Dermis blood vessel endothelial cell (primary cell): ENCODE data around the gene NDUFB10. TPM values are rescaled to one million over a fixed set of nuclear protein-coding genes. Genes with fewer than 3 reads are reported as not detected.
"Not testable (repeated sequence)": the region's sequence is repeated elsewhere in the genome, so short reads cannot be mapped to it uniquely, and the experiment has no call there.

Experiments used
- DNase-seq: peaks from one replicate; pipeline ENCODE4 v3.0.0; 2010
- total RNA-seq: library from RNA; depleted of rRNA; stranded (reverse); fragments of >200 nt; gene quantifications from 2 replicates; pipeline ENCODE4 v1.2.3, GENCODE V29; 2014

NDUFB10 gene
- total RNA-seq, 1 donor from 2014 or later, result 107 TPM

DNA sequence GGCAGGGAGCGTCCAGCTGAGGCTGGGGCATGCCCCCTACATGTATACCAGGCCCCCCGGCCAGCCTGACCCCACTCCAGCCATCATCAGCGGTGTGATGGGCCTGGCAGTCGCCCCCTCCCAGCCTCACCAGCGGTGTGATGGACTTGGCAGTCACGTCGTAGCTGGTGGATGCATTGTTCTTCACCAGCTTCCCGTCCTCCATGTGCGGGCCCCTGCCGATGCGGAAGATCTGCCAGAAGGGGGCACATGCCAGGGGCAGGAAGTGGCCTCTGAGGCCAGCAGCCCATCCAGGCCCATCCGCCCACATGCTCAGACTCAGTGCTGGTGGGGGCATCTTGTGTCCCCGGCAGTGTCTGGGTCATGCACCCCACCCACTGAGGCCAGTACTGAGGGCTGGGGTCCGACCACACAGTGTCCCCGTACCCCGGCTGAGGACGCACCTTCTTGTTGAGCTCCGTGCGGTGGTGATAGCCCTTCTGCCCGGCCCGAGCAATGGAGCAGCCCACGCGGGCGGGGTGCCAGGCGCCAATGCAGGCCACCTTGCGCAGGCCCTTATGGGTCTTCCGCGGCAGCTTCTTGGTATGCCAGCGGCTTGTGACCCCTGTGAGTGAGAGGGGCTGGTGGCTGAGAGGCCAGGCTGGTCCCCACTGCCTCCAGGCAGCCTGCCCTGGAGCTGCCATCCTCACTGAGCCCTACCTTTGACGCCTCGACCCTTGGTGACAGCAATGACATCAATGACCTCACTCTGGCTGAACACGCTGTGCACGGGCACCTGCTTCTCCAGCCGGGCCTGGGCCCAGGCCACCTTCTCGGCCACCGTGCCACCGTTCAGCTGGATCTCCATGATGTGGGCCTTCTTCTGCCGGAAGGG lies 12.6 kb upstream of the NDUFB10 start:
- DNase-seq, result peak; percentile 54

DNA sequence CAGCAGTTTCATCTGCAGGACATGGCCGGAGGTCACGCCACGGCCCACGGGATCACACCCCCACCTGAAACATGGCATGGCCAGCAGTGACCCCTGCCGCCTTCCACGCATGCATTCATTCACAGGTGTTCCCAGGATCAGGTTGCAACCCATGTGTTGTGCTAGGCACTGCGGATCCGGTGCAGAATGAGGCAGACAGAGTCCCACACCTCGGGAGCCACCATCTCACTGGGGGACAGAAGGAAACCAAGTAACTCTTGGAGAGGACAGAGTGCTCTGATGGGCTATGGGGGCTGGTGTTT lies 12.0 kb upstream of the NDUFB10 start:
- DNase-seq, result no peak

DNA sequence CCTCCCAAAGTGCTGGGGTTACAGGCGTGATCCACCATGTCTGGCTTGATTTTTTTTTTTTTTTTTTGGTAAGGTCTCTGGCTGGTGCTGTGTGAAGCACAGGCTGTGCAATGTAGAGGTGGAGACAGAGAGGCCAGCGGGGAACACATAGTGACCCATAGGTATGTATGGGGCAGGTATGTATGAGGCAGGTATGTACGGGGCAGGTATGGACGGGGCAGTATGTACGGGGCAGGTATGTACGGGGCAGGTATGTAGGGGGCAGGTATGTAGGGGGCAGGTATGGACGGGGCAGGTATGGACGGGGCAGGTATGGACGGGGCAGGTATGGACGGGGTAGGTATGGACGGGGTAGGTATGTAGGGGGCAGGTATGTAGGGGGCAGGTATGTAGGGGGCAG lies 9.8 kb upstream of the NDUFB10 start:
- DNase-seq, result no peak

DNA sequence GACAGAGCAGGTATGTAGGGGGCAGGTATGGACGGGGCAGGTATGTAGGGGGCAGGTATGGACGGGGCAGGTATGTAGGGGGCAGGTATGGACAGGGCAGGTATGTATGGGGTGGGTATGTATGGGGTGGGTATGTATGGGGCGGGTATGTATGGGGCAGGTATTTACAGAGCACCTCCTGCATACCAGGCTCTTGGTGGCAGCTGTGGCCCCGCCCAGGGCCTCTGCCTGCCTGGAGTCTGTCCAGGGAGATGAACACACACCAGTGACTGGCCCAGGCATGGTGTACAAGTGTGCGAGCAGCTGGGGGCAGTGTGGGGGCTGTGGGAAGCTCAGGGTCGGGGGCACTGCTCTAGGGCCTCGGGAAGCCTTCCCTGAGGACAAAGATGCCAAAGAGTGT lies 9.3 kb upstream of the NDUFB10 start:
- DNase-seq, result no peak

DNA sequence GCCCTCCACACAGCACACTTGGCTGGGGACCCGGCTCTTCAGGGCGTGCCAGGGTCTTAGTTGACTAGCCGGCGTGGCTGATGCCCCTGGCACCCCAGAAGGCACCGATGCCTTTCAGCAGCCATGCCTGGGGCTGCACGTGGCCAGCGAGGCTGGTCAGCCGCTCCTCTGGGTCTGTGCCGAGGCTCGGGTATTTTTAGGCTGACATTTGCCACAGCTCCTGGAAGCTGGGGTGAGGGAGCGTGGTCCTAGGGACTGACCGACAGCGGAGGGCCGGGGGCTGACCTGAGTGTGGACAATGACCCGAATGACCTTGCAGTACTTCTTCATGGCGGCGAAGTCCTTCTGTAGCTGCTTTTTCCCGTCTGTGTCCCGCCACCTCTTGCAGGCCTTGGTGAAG lies 8.8 kb upstream of the NDUFB10 start:
- DNase-seq, result no peak

DNA sequence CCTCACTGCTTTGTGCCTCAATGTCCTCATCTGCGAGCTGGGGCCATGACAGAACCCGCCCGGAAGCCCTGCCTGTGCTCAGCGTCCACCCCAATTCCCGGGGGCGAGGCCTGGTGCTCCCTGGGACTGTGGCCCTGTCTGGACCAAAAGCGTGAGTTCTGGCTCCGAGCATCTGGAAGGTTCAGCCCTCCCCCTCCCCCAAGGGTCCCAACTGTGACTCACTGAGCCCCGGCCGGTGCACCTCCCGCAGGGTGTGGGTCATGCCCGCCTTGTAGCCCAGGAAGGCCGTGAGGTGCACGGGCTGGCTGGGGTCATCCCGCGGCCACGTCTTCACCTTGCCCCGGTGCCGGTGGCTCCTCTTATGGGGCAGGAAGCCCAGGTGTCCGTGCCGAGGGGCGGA lies 5.6 kb upstream of the NDUFB10 start:
- no peak for DNase-seq

DNA sequence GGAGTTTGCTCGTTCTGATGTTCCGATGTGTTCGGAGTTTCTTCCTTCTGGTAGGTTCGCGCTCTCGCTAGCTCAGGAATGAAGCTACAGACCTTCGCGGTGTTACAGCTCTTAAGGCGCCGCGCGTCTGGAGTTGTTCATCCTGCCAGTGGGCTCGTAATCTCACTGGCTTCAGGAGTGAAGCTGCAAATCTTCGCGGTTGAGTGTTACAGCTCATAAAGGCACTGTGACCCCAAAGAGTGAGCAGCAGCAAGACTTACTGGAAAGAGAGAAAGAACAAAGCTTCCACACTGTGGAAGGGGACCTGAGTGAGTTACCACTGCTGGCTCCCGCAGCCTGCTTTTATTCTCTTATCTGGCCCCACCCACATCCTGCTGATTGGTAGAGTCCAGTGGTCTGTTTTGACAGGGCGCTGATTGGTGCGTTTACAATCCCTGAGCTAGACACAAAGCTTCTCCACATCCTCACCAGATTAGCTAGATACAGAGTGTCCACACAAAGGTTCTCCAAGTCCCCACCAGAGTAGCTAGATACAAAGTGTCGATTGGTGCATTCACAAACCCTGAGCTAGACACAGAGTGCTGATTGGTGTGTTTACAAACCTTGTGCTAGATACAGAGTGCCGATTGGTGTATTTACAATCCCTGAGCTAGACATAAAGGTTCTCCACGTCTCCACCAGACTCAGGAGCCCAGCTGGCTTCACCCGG lies 1.8 kb upstream of the NDUFB10 start:
- not testable (repeated sequence) for DNase-seq

DNA sequence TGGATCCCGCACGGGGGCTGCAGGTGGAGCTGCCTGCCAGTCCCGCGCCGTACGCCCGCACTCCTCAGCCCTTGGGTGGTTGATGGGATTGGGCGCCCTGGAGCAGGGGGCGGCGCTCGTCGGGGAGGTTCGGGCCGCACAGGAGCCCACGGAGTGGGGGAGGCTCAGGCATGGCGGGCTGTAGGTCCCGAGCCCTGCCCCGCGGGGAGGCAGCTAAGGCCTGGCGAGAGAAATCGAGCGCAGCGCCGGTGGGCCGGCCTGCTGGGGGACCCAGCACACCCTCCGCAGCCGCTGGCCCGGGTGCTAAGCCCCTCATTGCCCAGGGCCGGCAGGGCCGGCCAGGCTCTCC lies 1.2 kb upstream of the NDUFB10 start:
- DNase-seq, result not testable (repeated sequence)

DNA sequence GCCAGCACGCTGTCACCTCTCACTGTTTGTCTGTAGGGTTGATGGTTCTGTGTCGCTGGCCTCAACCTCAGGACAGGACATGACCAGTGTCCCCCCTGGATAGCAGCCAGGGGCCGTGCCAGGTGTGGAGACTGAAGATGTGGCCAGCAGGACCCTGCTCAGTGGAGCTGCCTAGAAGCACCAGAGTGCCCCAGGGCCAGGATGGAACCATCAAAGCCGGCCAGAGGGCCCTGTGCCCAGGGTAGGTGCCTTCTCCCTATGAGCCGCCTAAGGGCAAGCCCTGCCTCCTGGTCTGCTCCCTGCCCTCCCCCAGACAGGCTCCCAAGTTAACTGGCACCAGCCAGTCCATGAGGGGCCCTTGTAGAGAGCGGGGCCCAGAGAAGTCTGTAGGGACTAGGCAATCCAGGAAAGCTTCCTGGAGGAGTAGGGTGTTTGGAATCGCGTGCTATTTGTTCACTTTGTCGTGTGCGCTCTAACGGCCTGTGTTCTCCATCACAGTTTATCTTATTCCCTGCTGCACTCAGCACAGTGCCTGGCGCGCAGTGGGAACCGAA lies 546 bp upstream of the NDUFB10 start:
- no peak for DNase-seq

DNA sequence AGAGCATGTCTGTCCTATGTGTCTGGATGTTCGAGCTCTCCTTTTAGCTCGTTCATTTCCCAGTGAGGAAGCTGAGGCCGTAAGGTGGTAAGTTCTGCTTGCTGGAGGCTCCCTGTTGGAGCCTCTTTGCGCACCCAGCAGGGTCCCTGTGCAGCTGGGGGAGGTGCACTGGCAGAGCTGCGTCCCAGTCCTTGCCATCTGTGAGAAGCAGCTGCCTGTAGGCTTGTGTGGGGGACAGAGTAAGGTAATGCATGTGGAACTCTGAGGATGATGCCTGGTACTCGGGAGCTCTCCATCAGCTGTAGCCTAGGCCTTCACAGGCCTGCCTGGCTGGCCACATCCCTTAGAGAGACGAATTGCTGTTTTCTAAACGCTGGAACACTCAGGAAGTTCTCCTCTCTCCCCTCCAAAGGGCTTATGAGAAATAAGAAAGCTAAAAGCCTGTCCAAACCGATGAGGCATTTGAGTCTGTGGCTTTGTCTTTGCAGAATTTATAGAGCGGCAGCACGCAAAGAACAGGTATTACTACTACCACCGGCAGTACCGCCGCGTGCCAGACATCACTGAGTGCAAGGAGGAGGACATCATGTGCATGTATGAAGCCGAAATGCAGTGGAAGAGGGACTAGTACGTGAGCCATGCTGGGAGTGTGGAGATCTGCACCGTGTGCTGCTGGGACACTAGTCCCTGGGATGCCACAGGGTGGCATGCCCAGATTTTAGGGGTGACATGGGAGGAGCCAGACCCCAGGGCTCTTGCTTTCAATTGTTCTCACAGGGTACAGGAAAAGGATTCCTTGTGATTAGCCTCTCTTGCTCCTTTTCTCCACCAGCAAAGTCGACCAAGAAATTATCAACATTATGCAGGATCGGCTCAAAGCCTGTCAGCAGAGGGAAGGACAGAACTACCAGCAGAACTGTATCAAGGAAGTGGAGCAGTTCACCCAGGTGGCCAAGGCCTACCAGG lies 1.6 kb downstream of the NDUFB10 start:
- DNase-seq, result peak; percentile 31

DNA sequence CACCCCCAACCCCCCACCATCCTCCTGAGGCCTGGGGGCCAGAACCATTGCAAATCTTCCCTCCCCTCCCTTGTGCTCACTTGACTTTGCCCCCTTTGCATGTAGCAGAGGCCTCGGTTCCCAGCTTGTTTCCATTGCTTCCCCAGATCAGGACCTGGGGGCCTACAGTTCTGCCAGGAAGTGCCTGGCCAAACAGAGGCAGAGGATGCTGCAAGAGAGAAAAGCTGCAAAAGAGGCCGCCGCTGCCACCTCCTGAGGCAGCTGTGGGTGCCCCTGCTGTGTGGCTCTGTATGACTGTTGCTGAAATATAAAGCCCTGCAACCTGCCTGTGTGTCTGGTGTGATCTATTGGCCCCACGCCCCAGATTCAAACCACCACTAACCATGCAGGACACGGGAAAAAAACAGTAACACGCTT lies 2.3 kb downstream of the NDUFB10 start:
- no peak for DNase-seq

DNA sequence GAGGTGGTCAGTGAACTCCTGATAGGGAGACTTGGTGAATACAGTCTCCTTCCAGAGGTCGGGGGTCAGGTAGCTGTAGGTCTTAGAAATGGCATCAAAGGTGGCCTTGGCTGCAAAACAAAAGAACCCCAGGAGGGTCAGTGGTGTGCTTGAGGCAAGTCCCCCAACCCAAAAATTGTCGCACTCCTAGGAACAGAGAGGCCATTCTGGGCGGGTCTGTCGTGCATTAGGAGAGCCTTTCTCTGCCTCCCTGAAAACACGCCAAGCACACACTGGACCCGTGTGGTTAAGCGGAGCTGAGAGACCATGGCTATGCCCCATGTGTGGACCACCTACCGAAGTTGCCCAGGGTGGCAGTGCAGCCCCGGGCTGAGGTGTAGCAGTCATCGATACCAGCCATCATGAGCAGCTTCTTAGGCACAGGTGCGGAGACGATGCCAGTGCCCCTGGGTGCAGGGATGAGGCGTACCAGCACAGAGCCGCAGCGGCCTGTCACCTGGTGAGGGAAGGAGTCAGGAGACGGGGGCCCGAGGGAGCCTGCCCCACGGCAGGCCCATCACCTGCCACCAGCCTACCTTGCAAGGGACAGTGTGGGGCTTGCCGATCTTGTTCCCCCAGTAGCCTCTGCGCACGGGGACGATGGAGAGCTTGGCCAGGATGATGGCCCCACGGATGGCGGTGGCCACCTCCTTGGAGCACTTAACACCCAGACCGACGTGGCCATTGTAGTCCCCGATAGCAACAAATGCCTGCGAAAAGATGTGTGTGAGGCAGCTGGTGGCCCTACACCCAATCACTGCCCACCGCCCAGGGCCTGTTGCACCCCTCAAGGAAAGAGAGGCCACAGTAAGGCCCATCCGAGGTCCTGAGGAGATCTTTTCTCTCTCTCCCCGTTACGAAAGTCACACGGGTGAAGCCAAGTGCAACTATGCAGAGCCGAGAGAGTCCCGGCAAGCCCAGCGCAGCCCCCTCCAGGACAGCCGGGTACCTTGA lies 3.1 kb downstream of the NDUFB10 start:
- DNase-seq, result not testable (repeated sequence)

DNA sequence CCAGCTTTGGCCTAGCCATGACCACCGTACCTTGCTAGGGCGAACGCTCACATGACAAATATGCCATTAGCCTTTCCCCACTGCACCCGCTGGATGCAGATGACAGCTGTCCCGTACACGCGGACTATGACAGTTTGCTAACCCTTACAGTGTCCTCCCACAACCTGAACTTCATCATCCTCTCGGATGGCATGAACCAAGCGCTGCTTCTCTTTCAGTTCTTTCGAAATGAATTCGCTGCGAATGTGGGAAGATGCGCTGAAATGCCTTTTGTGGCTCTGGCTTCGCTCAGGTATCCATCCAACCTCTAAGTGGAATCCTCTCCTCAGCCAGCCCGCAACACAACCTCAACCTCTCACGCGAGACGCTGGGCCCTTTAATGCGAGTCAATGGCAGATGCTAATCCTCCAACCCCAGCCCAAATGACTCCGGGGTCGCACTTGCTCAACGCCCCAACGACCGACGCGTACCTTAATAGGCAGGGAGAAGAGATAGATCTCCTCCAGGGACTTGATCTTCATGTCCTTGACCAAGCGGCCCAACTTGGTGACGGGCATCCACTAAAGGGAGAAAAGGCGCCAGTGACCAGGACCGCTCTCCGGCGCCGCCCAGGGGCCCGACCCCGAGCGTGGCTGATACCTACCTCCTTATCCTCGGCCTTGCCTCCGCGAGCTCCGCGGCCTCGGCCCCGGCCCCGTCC lies 4.6 kb downstream of the NDUFB10 start:
- peak; percentile 60 for DNase-seq

DNA sequence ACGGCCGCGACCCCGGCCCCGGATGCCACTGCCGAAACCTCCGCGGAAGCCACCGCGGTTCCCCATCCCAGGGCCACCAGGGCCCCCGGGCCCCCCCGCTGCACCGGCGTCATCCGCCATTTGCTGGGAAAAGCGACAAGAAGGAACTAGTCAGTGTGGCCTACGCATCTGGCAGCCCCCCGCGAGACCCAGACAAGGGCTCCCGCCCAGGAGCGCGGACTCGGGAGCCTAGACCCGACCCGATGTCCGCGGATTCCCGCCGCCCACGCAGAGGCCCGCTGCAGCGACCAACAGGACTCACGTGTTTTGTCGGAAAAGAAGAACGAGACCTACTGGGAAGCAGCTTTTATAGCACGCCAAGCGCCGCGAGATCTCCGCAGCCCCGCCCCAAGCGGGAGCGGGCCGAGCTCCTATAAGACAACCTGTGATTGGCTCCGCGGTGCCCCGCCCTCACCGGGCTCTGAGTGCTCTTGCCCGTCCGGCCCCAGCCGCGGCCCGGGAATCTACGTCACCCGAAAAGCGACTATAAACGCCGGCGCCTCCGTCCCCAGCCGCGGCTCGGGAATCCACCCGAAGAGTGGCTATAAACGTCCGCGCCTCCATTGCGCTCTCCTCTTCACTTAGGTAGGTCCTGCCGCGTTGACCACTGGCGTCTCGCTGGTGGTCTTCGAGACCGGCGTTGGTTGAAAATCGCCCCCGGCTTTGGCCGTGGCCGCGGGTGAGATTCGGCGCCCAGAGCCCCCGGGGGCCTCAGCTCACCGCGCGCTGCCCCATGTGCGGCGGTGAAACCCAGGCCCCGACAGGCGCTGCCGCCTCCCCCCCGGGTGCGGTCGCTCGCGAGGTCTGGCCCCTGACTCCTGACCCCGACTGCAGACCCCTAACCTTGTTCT lies 5.4 kb downstream of the NDUFB10 start, which contains the start of gene RPS2:
RPS2 (minus strand) TSS at position 321 of the 890 bp plus-strand sequence; CDS start at position 120, 201 bp downstream.
- DNase-seq, result peak; percentile 99

DNA sequence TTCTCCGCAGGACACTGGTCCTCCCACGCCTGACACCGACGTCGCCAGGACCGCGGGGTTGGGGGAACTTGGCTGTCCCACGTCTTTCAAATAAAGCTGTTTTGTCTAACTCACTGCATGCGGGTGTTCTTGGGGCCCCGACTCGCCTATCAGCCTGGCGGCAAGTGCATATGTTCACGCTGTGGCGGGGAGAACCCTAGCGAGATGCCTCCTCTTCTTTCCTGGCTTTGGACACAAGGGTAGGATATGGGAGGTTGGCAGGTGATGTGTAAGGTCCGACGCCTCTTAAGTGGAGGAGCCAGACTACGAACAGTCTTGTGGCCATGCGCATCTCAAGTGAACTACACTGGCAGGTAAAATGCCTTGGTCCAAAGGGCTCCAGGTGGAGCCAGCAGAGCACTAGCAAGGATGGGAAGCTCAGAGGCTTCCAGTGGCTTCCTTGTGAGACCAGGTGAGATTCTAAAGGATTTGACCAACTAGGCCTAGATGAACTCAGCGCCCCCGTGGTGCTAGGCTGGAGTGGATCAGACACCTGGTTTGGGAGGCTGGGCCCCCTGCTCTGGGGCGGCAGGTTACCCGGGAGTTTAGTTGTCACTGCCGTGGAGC lies 6.2 kb downstream of the NDUFB10 start:
- DNase-seq, result no peak

DNA sequence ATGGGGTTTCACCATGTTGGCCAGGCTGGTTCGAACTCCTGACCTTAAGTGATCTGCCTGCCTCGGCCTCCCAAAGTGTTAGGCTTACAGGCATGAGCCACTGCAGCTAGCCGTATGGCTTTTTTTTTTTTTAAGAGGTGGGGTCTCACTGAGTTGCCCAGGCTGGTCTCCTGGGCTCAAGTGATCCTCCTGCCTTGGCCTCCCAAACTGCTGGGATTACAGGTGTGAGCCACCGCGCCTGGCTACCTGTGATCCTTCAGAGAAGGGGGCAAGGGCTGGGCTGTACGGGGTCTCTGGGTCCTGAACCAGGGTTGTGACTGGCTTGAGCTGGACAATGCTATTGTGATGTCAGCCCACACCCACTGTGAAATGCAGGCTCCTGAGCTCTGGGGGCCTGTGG lies 7.1 kb downstream of the NDUFB10 start, which contains the start of gene RNF151:
RNF151 (plus strand) TSS at position 397 of the 400 bp plus-strand sequence. CDS start 26 bp downstream, outside the sequence.
- no peak for DNase-seq

DNA sequence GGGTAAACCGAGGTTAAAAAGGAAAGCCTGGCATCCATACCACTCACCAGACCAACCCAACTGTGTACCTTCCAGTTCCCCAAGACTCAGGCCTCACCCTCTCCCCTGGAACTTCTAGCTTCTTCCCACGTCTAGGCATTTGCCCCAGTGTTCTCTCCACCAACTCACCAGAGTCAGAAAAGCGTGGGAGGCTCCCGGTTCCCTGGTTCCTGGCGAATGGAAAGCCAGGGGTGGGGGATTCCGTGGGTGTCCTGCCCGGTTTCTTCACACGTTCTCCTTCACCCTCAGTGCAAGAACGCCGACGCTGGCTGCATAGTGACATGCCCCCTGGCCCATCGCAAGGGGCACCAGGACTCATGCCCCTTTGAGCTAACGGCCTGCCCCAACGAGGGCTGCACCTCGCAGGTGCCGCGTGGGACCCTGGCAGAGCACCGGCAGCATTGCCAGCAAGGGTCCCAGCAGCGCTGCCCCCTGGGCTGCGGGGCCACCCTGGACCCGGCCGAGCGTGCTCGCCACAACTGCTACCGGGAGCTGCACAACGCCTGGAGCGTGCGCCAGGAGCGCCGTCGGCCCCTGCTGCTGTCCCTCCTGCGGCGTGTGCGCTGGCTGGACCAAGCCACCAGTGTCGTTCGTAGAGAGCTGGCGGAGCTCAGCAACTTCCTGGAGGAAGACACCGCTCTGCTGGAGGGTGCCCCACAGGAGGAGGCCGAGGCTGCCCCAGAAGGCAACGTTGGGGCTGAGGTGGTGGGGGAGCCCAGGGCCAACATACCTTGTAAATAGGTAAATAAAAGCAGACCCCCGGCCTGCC lies 9.0 kb downstream of the NDUFB10 start:
- DNase-seq, result no peak
